HG03025 (cell line): ENCODE data around the gene KRTAP4-12.
"Not testable (repeated sequence)": the region's sequence is repeated elsewhere in the genome, so short reads cannot be mapped to it uniquely, and the experiment has no call there.

Experiments used
- ATAC-seq: cut with Tn5 transposase; IDR thresholded peaks from one replicate; pipeline ENCODE4 v1.9.1; 2021; ENCODE audit warnings: mild to moderate bottlenecking, moderate library complexity; ENCODE audit not compliant: unreplicated experiment, low FRiP score

KRTAP4-12 gene

GRCh38 chr17:41123991-41124371 lies at the start of gene KRTAP4-12:
KRTAP4-12 (minus strand) TSS chr17:41124182; CDS start chr17:41124122, 60 bp downstream.
- not testable (repeated sequence) for ATAC-seq

- no peak for ATAC-seq
Observed at GRCh38 chr17:41171886-41172285, 47.9 kb upstream of the KRTAP4-12 start.

GRCh38 chr17:41168121-41168520 lies 44.1 kb upstream of the KRTAP4-12 start, which contains the start of gene KRTAP4-3:
KRTAP4-3 (minus strand) TSS chr17:41168221; CDS start chr17:41168172, 49 bp downstream.
- no peak for ATAC-seq

- no peak for ATAC-seq
Observed at GRCh38 chr17:41167561-41167960, 43.6 kb upstream of the KRTAP4-12 start.

GRCh38 chr17:41163828-41164227 lies 39.8 kb upstream of the KRTAP4-12 start:
- ATAC-seq = no peak

GRCh38 chr17:41160648-41161047 lies 36.7 kb upstream of the KRTAP4-12 start, which contains the start of gene KRTAP4-4:
KRTAP4-4 (minus strand) TSS chr17:41160748; CDS start chr17:41160691, 57 bp downstream.
- ATAC-seq = no peak

GRCh38 chr17:41160190-41160589 lies 36.2 kb upstream of the KRTAP4-12 start:
- not testable (repeated sequence) for ATAC-seq

- ATAC-seq = no peak
Observed at GRCh38 chr17:41153856-41154255, 29.9 kb upstream of the KRTAP4-12 start.

- no peak for ATAC-seq
Observed at GRCh38 chr17:41151525-41151924, 27.5 kb upstream of the KRTAP4-12 start.

GRCh38 chr17:41150026-41150425 lies 26.0 kb upstream of the KRTAP4-12 start:
- no peak for ATAC-seq

- ATAC-seq = no peak
Observed at GRCh38 chr17:41149652-41149985, 25.6 kb upstream of the KRTAP4-12 start, which contains the start of gene KRTAP4-5. KRTAP4-5 (minus strand) TSS chr17:41149825; CDS start chr17:41149767, 58 bp downstream.

- not testable (repeated sequence) for ATAC-seq
Observed at GRCh38 chr17:41148971-41149651, 25.1 kb upstream of the KRTAP4-12 start.

- ATAC-seq = no peak
Observed at GRCh38 chr17:41147531-41148204, 23.7 kb upstream of the KRTAP4-12 start.

GRCh38 chr17:41145261-41145660 lies 21.3 kb upstream of the KRTAP4-12 start:
- ATAC-seq = no peak

- no peak for ATAC-seq
Observed at GRCh38 chr17:41144846-41145245, 20.9 kb upstream of the KRTAP4-12 start.

GRCh38 chr17:41141361-41141760 lies 17.4 kb upstream of the KRTAP4-12 start:
- no peak for ATAC-seq

- no peak for ATAC-seq
Observed at GRCh38 chr17:41140360-41141131, 16.6 kb upstream of the KRTAP4-12 start, which contains the start of gene KRTAP4-6. KRTAP4-6 (minus strand) TSS chr17:41140544; CDS start chr17:41140487, 57 bp downstream.

GRCh38 chr17:41139865-41140264 lies 15.9 kb upstream of the KRTAP4-12 start:
- ATAC-seq = not testable (repeated sequence)

- no peak for ATAC-seq
Observed at GRCh38 chr17:41133880-41134735, 10.1 kb upstream of the KRTAP4-12 start.

- no peak for ATAC-seq
Observed at GRCh38 chr17:41131979-41132378, 8.0 kb upstream of the KRTAP4-12 start.
